Endothelial cell of umbilical vein (primary cell): ENCODE results near the gene PRR9. TPM values are rescaled to one million over a fixed set of nuclear protein-coding genes. Genes with fewer than 3 reads are reported as not detected.

Source experiments
- BruUV-seq: library from RNA; stranded (reverse); fragments of 400-500 nt; replicated peaks from 2 replicates; lab custom pipeline; 2021; lab: Mats Ljungman, UMichigan
- CTCF ChIA-PET: fragments of 300-600, 350-600 bp; sonication (Branson Sonifier 250); formaldehyde crosslinking; loops from one replicate; lab custom pipeline; 2021; ENCODE audit warnings: antibody characterized with exemption, inconsistent platforms; lab: Charles Lee
- POLR2A ChIA-PET: fragments of 300-600, 350-600 bp; sonication (Branson Sonifier 250); formaldehyde crosslinking; loops from one replicate; lab custom pipeline; 2021; ENCODE audit warnings: antibody characterized with exemption, inconsistent platforms; lab: Charles Lee
- DNase-seq: peaks from one replicate; pipeline ENCODE4 v3.0.0-alpha.2; 2011; ENCODE audit warnings: low read depth, low spot score
- FAIRE-seq: peaks from 2 replicates; lab custom pipeline; 2011; peaks lifted over from hg19 to GRCh38; lab: Jason Lieb, UNC
- H2AFZ ChIP-seq: 2 replicates; pipeline ENCODE4 v1.6.0; 2012; ENCODE audit warnings: low read depth, low read length, control low read depth, inconsistent platforms
- H3K27ac ChIP-seq: 2 replicates; pipeline ENCODE4 v1.5.1; 2011; ENCODE audit warnings: low read depth, mild to moderate bottlenecking, control low read depth, low read length, moderate library complexity; ENCODE audit not compliant: insufficient read depth
- H3K27me3 ChIP-seq, 2 experiments: 2 replicates each; pipeline versions ENCODE4 v1.6.0 to v1.6.1; 2011; ENCODE audit warnings: low read length in 2 of 2, mixed read lengths in 1 of 2; ENCODE audit not compliant: control insufficient read depth in 2 of 2, insufficient read depth in 2 of 2
- H3K36me3 ChIP-seq, 2 experiments: 2 replicates in 1 of 2; 3 replicates in 1 of 2; pipeline ENCODE4 v1.5.1; 2011; ENCODE audit warnings: low read length in 2 of 2, mild to moderate bottlenecking in 1 of 2, moderate library complexity in 1 of 2; ENCODE audit not compliant: control insufficient read depth in 2 of 2, insufficient read depth in 2 of 2; ENCODE audit errors: extremely low read depth in 1 of 2
- H3K4me1 ChIP-seq: 3 replicates; pipeline ENCODE4 v1.5.1; 2011; ENCODE audit warnings: mild to moderate bottlenecking, low read length; ENCODE audit not compliant: control insufficient read depth, insufficient read depth; ENCODE audit errors: extremely low read depth
- H3K4me2 ChIP-seq: 2 replicates; pipeline ENCODE4 v1.6.1; 2011; ENCODE audit warnings: low read length, control low read depth, mixed read lengths; ENCODE audit not compliant: insufficient read depth
- H3K4me3 ChIP-seq, 3 experiments: fragments of 200-600 bp in 1 of 3; sonication (generic), shearing (Covaris generic) in 1 of 3; replicated peaks in 1 of 3; 2 replicates each; pipeline ENCODE4 v1.5.1; 2011 to 2016; ENCODE audit warnings: control low read depth in 3 of 3, low read length in 3 of 3, mild to moderate bottlenecking in 2 of 3, inconsistent platforms in 1 of 3, low read depth in 1 of 3, moderate library complexity in 1 of 3; ENCODE audit not compliant: insufficient read depth in 1 of 3
- H3K79me2 ChIP-seq: 2 replicates; pipeline ENCODE4 v1.6.0; 2012; ENCODE audit warnings: low read length, inconsistent platforms; ENCODE audit not compliant: control insufficient read depth, insufficient read depth
- H3K9ac ChIP-seq: replicated peaks from 2 replicates; pipeline ENCODE3; 2011; ENCODE audit warnings: low read length, control low read depth; ENCODE audit not compliant: insufficient read depth; ENCODE audit errors: extremely low read depth
- H3K9me1 ChIP-seq: replicated peaks from 3 replicates; pipeline ENCODE4 v1.6.0; 2011; ENCODE audit warnings: mild to moderate bottlenecking, low read length; ENCODE audit not compliant: control insufficient read depth, insufficient read depth; ENCODE audit errors: extremely low read depth
- H3K9me3 ChIP-seq: replicated peaks from 2 replicates; pipeline ENCODE4 v1.5.1; 2012; ENCODE audit warnings: low read length, inconsistent platforms; ENCODE audit not compliant: control insufficient read depth, insufficient read depth
- H4K20me1 ChIP-seq: replicated peaks from 2 replicates; pipeline ENCODE3; 2011; ENCODE audit warnings: mild to moderate bottlenecking, low read length; ENCODE audit not compliant: control insufficient read depth, insufficient read depth; ENCODE audit errors: extremely low read depth
- CTCF ChIP-seq, 2 donors: IDR thresholded peaks; 1 replicate in 1 of 2; 2 replicates in 1 of 2; pipeline ENCODE4 v1.5.1; 2011; ENCODE audit warnings: low read length in 2 of 2, mild to moderate bottlenecking in 2 of 2, moderate library complexity in 2 of 2, control low read depth in 1 of 2, inconsistent platforms in 1 of 2, low read depth in 1 of 2; ENCODE audit not compliant: insufficient read depth in 1 of 2; ENCODE audit errors: extremely low read depth in 1 of 2
- FOS ChIP-seq: IDR thresholded peaks from 2 replicates; pipeline ENCODE4 v1.6.1; 2011; ENCODE audit warnings: mild to moderate bottlenecking, low read length, moderate library complexity, borderline replicate concordance; ENCODE audit not compliant: insufficient read depth
- MAX ChIP-seq: IDR thresholded peaks from 2 replicates; pipeline ENCODE4 v1.6.1; 2011; ENCODE audit not compliant: insufficient read depth, insufficient read length
- POLR2A ChIP-seq: IDR thresholded peaks from 2 replicates; pipeline ENCODE4 v1.6.1; 2012; ENCODE audit warnings: low read depth, mild to moderate bottlenecking, control low read depth, low read length
- POLR2AphosphoS5 ChIP-seq: IDR thresholded peaks from 2 replicates; pipeline ENCODE4 v1.6.1; 2012; ENCODE audit warnings: low read depth, mild to moderate bottlenecking, control low read depth, low read length, moderate library complexity; ENCODE audit not compliant: insufficient read depth
- dilution Hi-C: fragments of 300-500 bp; cut with MboI; formaldehyde crosslinking; loops from one replicate; pipeline ENCODE4 v1.15.0; 2019; ENCODE audit warnings: low sequenced_read_pairs; ENCODE audit not compliant: extremely low pct_ligation_motif_present
- intact Hi-C: fragments of 100-400 bp; cut with micrococcal nuclease; formaldehyde crosslinking; loops from one replicate; pipeline ENCODE4 v1.10.0; 2022
- polyA plus RNA-seq, 4 experiments: library from polyadenylated mRNA; depleted of rRNA in 3 of 4; stranded (reverse) in 3 of 4; unstranded in 1 of 4; fragments of >200 nt; gene quantifications; 2 replicates each; pipeline versions ENCODE4 v1.2.1 to v1.2.3, GENCODE V29; 2011 to 2012; ENCODE audit warnings: missing spikeins in 1 of 4
- total RNA-seq: library from RNA; stranded (reverse); gene quantifications from 2 replicates; pipeline ENCODE4 v1.2.3, GENCODE V29; 2021

Gene PRR9
- total and polyA plus RNA-seq, 2 donors (not counting 3 experiments of a cell fraction or from before 2014, with no cell fraction given): not detected

GRCh38 chr1:153232553-153232952 lies 15.2 kb downstream of the PRR9 start:
- CTCF ChIA-PET: interaction anchor here (1.5 kb wide), 2 partner anchors 8 to 12 kb away, joined by 3 to 7 read pairs; no protein-coding TSS in a partner anchor
- intact Hi-C loops: no loop called here
- POLR2A ChIA-PET: no interaction called here

More at GRCh38 chr1:153232553-153232952, 15.2 kb downstream of the PRR9 start:
- Histone ChIP-seq H4K20me1 (no peaks in the 10 kb centered on the region), H3K4me2 (no peak overlapping the region), H3K27me3 (no peaks in the 10 kb centered on the region), H2AFZ (no peak overlapping the region), H3K4me1 (no peaks in the 10 kb centered on the region), H3K27ac (no peak overlapping the region), H3K79me2 (no peaks in the 10 kb centered on the region), H3K36me3 (no peaks in the 10 kb centered on the region), H3K4me3 (no peak overlapping the region), H3K9me1 (no peaks in the 10 kb centered on the region), H3K9ac (no peak overlapping the region), H3K9me3 (no peaks in the 10 kb centered on the region)
- FAIRE-seq (no peak), DNase-seq (no peak)
- TF ChIP-seq POLR2A (no peak), POLR2AphosphoS5 (no peak), MAX (no peak), FOS (no peak), CTCF (IDR thresholded peaks at IDR 0.05; ENCODE audit: extremely low read depth in 1 of 2, insufficient read depth in 1 of 2, low read depth in 1 of 2, low read length in 2 of 2) (no peak)
- no TSS peak for BruUV-seq
- dilution Hi-C loops: no loop called here
